ENCODE data around the gene COPA.

The COPA gene

GRCh38 chr1:160277987-160278386 is 65.1 kb downstream of the COPA start:
- Histone ChIP-seq H3K27ac (ENCODE audit: low read depth, low read length) (no peak overlapping the region), H3K36me3 (ENCODE audit: control insufficient read depth in 1 of 2, insufficient read depth in 2 of 2, low read length in 2 of 2) (peaks cover 36 to 62% of the 10 kb centered on the region in 2 donors), H3K9ac (ENCODE audit: low read depth in 1 of 2, low read length in 2 of 2) (no peak overlapping the region), H3K4me3 (ENCODE audit: low read depth in 1 of 2, low read length in 2 of 2) (no peak overlapping the region), H3K4me1 (ENCODE audit: control insufficient read depth in 1 of 2, insufficient read depth in 2 of 2, low read length in 2 of 2) (no peaks in the 10 kb centered on the region), H3K9me3 (ENCODE audit: control insufficient read depth in 1 of 2, low read length in 2 of 2) (no peaks in the 10 kb centered on the region), H3K27me3 (ENCODE audit: control insufficient read depth in 1 of 2, insufficient read depth in 2 of 2, low read length in 2 of 2) (no peaks in the 10 kb centered on the region)

- H3K27me3 ChIP-seq (ENCODE audit: control insufficient read depth in 1 of 2, insufficient read depth in 2 of 2, low read length in 2 of 2): no peaks in the 10 kb centered on the region
- H3K4me1 ChIP-seq (ENCODE audit: control insufficient read depth in 1 of 2, insufficient read depth in 2 of 2, low read length in 2 of 2): no peaks in the 10 kb centered on the region
- no peaks in the 10 kb centered on the region for H3K9me3 ChIP-seq (ENCODE audit: control insufficient read depth in 1 of 2, low read length in 2 of 2)
- H3K36me3 ChIP-seq (ENCODE audit: control insufficient read depth in 1 of 2, insufficient read depth in 2 of 2, low read length in 2 of 2): peaks cover 30 to 56% of the 10 kb centered on the region in 2 donors
- no peak overlapping the region for H3K27ac ChIP-seq (ENCODE audit: low read depth, low read length)
- no peak overlapping the region for H3K4me3 ChIP-seq (ENCODE audit: low read depth in 1 of 2, low read length in 2 of 2)
- H3K9ac ChIP-seq (ENCODE audit: low read depth in 1 of 2, low read length in 2 of 2): no peak overlapping the region
Measured at GRCh38 chr1:160277330-160277729, 65.7 kb downstream of the COPA start.

- Histone ChIP-seq H3K9me3 (ENCODE audit: control insufficient read depth in 1 of 2, low read length in 2 of 2) (no peaks in the 10 kb centered on the region), H3K27me3 (ENCODE audit: control insufficient read depth in 1 of 2, insufficient read depth in 2 of 2, low read length in 2 of 2) (no peaks in the 10 kb centered on the region), H3K36me3 (ENCODE audit: control insufficient read depth in 1 of 2, insufficient read depth in 2 of 2, low read length in 2 of 2) (peaks cover 0 to under 1% of the 10 kb centered on the region in 2 donors), H3K27ac (ENCODE audit: low read depth, low read length) (no peak overlapping the region), H3K4me3 (ENCODE audit: low read depth in 1 of 2, low read length in 2 of 2) (no peak overlapping the region), H3K9ac (ENCODE audit: low read depth in 1 of 2, low read length in 2 of 2) (no peak overlapping the region), H3K4me1 (ENCODE audit: control insufficient read depth in 1 of 2, insufficient read depth in 2 of 2, low read length in 2 of 2) (no peaks in the 10 kb centered on the region)
Measured at GRCh38 chr1:160271025-160271424, 72.0 kb downstream of the COPA start.

- H3K4me3 ChIP-seq (ENCODE audit: low read depth in 1 of 2, low read length in 2 of 2): no peak overlapping the region
- H3K9me3 ChIP-seq (ENCODE audit: control insufficient read depth in 1 of 2, low read length in 2 of 2): no peaks in the 10 kb centered on the region
- peaks cover 0 to 8% of the 10 kb centered on the region in 2 donors for H3K4me1 ChIP-seq (ENCODE audit: control insufficient read depth in 1 of 2, insufficient read depth in 2 of 2, low read length in 2 of 2)
- no peak overlapping the region for H3K9ac ChIP-seq (ENCODE audit: low read depth in 1 of 2, low read length in 2 of 2)
- no peak overlapping the region for H3K27ac ChIP-seq (ENCODE audit: low read depth, low read length)
- H3K27me3 ChIP-seq (ENCODE audit: control insufficient read depth in 1 of 2, insufficient read depth in 2 of 2, low read length in 2 of 2): no peaks in the 10 kb centered on the region
- no peaks in the 10 kb centered on the region for H3K36me3 ChIP-seq (ENCODE audit: control insufficient read depth in 1 of 2, insufficient read depth in 2 of 2, low read length in 2 of 2)
Measured at GRCh38 chr1:160267284-160267991, 75.6 kb downstream of the COPA start.

- Histone ChIP-seq H3K9me3 (ENCODE audit: control insufficient read depth in 1 of 2, low read length in 2 of 2) (no peaks in the 10 kb centered on the region), H3K27ac (ENCODE audit: low read depth, low read length) (no peak overlapping the region), H3K9ac (ENCODE audit: low read depth in 1 of 2, low read length in 2 of 2) (no peak overlapping the region), H3K4me1 (ENCODE audit: control insufficient read depth in 1 of 2, insufficient read depth in 2 of 2, low read length in 2 of 2) (peaks cover 14 to 20% of the 10 kb centered on the region in 2 donors), H3K27me3 (ENCODE audit: control insufficient read depth in 1 of 2, insufficient read depth in 2 of 2, low read length in 2 of 2) (no peaks in the 10 kb centered on the region), H3K4me3 (ENCODE audit: low read depth in 1 of 2, low read length in 2 of 2) (no peak overlapping the region), H3K36me3 (ENCODE audit: control insufficient read depth in 1 of 2, insufficient read depth in 2 of 2, low read length in 2 of 2) (no peaks in the 10 kb centered on the region)
Measured at GRCh38 chr1:160264795-160265307, 78.2 kb downstream of the COPA start.

GRCh38 chr1:160261893-160262794 is 80.9 kb downstream of the COPA start, which contains the start of gene DCAF8:
DCAF8 (minus strand) TSS chr1:160262549; CDS start chr1:160244008, 18,541 bp downstream.
- peak within 1 kb of the TSS; percentile 96 for H3K27ac ChIP-seq (ENCODE audit: low read depth, low read length)
- peaks cover 14 to 20% of the 10 kb centered on the region in 2 donors for H3K4me1 ChIP-seq (ENCODE audit: control insufficient read depth in 1 of 2, insufficient read depth in 2 of 2, low read length in 2 of 2)
- peak within 1 kb of the TSS; percentile 98 to 99 for H3K9ac ChIP-seq (ENCODE audit: low read depth in 1 of 2, low read length in 2 of 2)

GRCh38 chr1:160261556-160261892 is 81.5 kb downstream of the COPA start:
- no peaks in the 10 kb centered on the region for H3K27me3 ChIP-seq (ENCODE audit: control insufficient read depth in 1 of 2, insufficient read depth in 2 of 2, low read length in 2 of 2)
- no peaks in the 10 kb centered on the region for H3K9me3 ChIP-seq (ENCODE audit: control insufficient read depth in 1 of 2, low read length in 2 of 2)
- peak overlapping the region; percentile 95 for H3K27ac ChIP-seq (ENCODE audit: low read depth, low read length)
- peak overlapping the region; percentile 98 to 99 for H3K9ac ChIP-seq (ENCODE audit: low read depth in 1 of 2, low read length in 2 of 2)
- H3K4me3 ChIP-seq (ENCODE audit: low read depth in 1 of 2, low read length in 2 of 2): peak overlapping the region; percentile 97
- H3K36me3 ChIP-seq (ENCODE audit: control insufficient read depth in 1 of 2, insufficient read depth in 2 of 2, low read length in 2 of 2): peaks cover 0 to 4% of the 10 kb centered on the region in 2 donors
- peaks cover 14 to 20% of the 10 kb centered on the region in 2 donors for H3K4me1 ChIP-seq (ENCODE audit: control insufficient read depth in 1 of 2, insufficient read depth in 2 of 2, low read length in 2 of 2)

More at GRCh38 chr1:160261893-160262794, 80.9 kb downstream of the COPA start, which contains the start of gene DCAF8:
- Histone ChIP-seq H3K36me3 (ENCODE audit: control insufficient read depth in 1 of 2, insufficient read depth in 2 of 2, low read length in 2 of 2) (peaks cover 0 to 4% of the 10 kb centered on the region in 2 donors), H3K4me3 (ENCODE audit: low read depth in 1 of 2, low read length in 2 of 2) (peak within 1 kb of the TSS; percentile 97), H3K9me3 (ENCODE audit: control insufficient read depth in 1 of 2, low read length in 2 of 2) (no peaks in the 10 kb centered on the region), H3K27me3 (ENCODE audit: control insufficient read depth in 1 of 2, insufficient read depth in 2 of 2, low read length in 2 of 2) (no peaks in the 10 kb centered on the region)

GRCh38 chr1:160260406-160261382 is 82.4 kb downstream of the COPA start:
- Histone ChIP-seq H3K9me3 (ENCODE audit: control insufficient read depth in 1 of 2, low read length in 2 of 2) (no peaks in the 10 kb centered on the region), H3K36me3 (ENCODE audit: control insufficient read depth in 1 of 2, insufficient read depth in 2 of 2, low read length in 2 of 2) (peaks cover 0 to 4% of the 10 kb centered on the region in 2 donors), H3K4me1 (ENCODE audit: control insufficient read depth in 1 of 2, insufficient read depth in 2 of 2, low read length in 2 of 2) (peaks cover 20% of the 10 kb centered on the region in 2 donors), H3K27me3 (ENCODE audit: control insufficient read depth in 1 of 2, insufficient read depth in 2 of 2, low read length in 2 of 2) (no peaks in the 10 kb centered on the region), H3K4me3 (ENCODE audit: low read depth in 1 of 2, low read length in 2 of 2) (peak overlapping the region; percentile 97), H3K9ac (ENCODE audit: low read depth in 1 of 2, low read length in 2 of 2) (peak overlapping the region; percentile 98 to 99), H3K27ac (ENCODE audit: low read depth, low read length) (peak overlapping the region; percentile 35)

GRCh38 chr1:160258177-160258798 is 84.8 kb downstream of the COPA start:
- peaks cover 14 to 20% of the 10 kb centered on the region in 2 donors for H3K4me1 ChIP-seq (ENCODE audit: control insufficient read depth in 1 of 2, insufficient read depth in 2 of 2, low read length in 2 of 2)

More at GRCh38 chr1:160258177-160258798, 84.8 kb downstream of the COPA start:
- Histone ChIP-seq H3K9ac (ENCODE audit: low read depth in 1 of 2, low read length in 2 of 2) (no peak overlapping the region), H3K9me3 (ENCODE audit: control insufficient read depth in 1 of 2, low read length in 2 of 2) (no peaks in the 10 kb centered on the region), H3K27ac (ENCODE audit: low read depth, low read length) (no peak overlapping the region), H3K36me3 (ENCODE audit: control insufficient read depth in 1 of 2, insufficient read depth in 2 of 2, low read length in 2 of 2) (peaks cover 0 to 15% of the 10 kb centered on the region in 2 donors), H3K27me3 (ENCODE audit: control insufficient read depth in 1 of 2, insufficient read depth in 2 of 2, low read length in 2 of 2) (no peaks in the 10 kb centered on the region), H3K4me3 (ENCODE audit: low read depth in 1 of 2, low read length in 2 of 2) (no peak overlapping the region)

All from duodenal mucosa (tissue), 2 donors.